Right renal cortex interstitium (tissue), 3 donors: Measurements from ENCODE around the gene GRAMD1A. TPM values are rescaled to one million over a fixed set of nuclear protein-coding genes. Genes with fewer than 3 reads are reported as not detected.

Experiments
- DNase-seq, 3 donors: peaks; one replicate each; pipeline ENCODE4 v3.0.0-alpha.2; 2013; ENCODE audit warnings: low read depth in 3 of 3, low spot score in 2 of 3
- polyA plus RNA-seq, 3 donors: library from polyadenylated mRNA; unstranded; fragments of 120-200 nt; gene quantifications; one replicate each; pipeline ENCODE4 v1.2.1, GENCODE V29; 2013; ENCODE audit not compliant: insufficient read length in 3 of 3

The GRAMD1A gene
- polyA plus RNA-seq, 3 donors, result 38.3 to 51.2 (median 46.1) TPM

DNA sequence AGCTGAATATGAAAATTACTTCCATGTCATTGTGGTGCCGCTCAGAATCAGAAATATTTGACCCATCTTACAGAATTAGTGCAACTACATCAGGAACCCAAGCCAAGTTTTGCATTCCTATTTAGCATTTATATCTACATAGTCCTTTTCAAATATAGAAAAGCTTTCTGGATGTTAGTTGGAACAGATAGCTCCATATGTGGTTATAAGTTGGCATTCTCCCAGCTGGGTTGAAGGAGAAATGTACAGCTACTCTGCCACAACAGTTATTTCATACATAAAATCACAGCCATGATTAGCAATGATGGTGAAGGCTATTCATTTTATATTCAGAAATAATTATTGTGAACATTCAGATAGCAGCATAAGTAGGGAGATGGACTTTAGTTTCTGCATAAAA is 69.6 kb downstream of the GRAMD1A start:
- DNase-seq, result no peak

DNA sequence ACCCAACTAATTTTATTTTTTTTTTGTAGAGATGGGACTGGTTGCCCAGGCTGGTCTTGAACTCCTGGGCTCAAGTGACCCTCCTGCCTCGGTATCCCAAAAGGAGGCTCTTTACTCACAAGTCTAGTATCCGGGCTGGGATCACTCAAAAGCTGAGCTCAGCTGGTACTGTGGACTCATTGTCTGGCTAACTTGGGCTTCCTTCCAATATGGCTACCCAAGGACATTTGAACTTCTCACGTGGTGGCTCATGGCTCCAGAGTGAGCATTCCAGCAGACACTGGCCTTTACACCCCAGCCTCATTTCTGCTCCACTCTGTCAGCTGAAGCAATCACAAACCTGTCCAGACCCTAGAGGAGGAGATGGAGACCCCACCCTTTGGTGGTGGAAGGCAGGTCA is 70.3 kb downstream of the GRAMD1A start:
- DNase-seq, result no peak

DNA sequence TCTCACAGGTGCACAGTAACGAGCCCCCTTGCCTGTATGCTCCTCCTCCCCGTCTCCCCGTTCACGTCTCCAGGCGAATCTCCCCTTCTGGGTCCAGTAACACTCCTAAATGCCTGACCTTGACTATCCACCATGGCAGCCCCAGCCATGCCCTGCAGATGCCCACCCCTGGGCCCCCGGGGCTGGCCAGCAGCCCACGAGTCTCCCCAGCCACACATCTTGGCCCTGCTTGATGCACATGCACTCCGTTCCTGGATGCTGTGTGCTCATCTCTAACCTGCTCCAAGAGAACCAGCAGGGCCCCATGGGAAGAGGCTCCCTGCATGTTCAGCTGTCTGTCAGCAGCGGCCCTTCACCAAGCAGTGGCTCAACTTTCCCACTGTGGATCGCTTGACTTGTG is 73.4 kb downstream of the GRAMD1A start:
- no peak for DNase-seq

DNA sequence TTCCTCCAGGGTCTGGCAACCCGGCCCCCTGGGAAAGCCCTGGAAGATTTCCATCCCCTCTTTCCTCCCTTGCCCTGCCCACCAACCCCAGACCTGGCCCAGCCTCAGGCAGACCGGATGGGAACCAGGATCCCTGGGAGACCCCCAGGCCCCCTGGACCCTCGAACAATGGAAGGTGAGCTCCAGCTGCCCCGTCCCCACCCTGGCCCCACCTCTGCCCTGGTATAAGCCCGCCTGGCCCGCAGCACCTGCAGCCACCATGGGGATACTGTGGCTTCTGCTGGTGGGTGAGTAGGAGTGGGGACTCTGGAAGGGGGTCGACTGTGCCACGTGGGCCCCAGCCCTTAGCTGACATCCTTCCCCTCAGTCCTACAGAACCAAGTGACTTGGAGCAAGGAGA is 73.8 kb downstream of the GRAMD1A start:
- no peak for DNase-seq

- DNase-seq, result no peak
Observed at GRCh38 chr19:35074426-35075201, 74.5 kb downstream of the GRAMD1A start.

- no peak for DNase-seq
Observed at GRCh38 chr19:35075202-35076025, 75.3 kb downstream of the GRAMD1A start.

GRCh38 chr19:35076026-35076370 is 75.9 kb downstream of the GRAMD1A start:
- no peak for DNase-seq

Other genes with a start within 250 kb of the GRAMD1A start
- gene ZNF599, start 227.1 kb upstream of the GRAMD1A start, polyA plus RNA-seq, result 10 to 100 TPM; 11.9 to 13.5 (median 13.2) TPM
- 1 to 10 TPM; 7.0 to 8.5 (median 7.8) TPM for gene ZNF30, start 73.4 kb upstream of the GRAMD1A start, polyA plus RNA-seq
- 1 to 10 TPM; 6.9 to 7.9 (median 7.0) TPM for gene ZNF792, start 36.1 kb upstream of the GRAMD1A start, polyA plus RNA-seq
- under 1 TPM; 0.55 to 0.92 (median 0.64) TPM for gene SCN1B, start 30.1 kb downstream of the GRAMD1A start, polyA plus RNA-seq
- 100 to 1,000 TPM in 1 of 3 donors, 10 to 100 TPM in 2; 78.8 to 102 (median 83.3) TPM for gene HPN, start 41.4 kb downstream of the GRAMD1A start, polyA plus RNA-seq
- gene FXYD3, start 115.5 kb downstream of the GRAMD1A start, polyA plus RNA-seq, result 10 to 100 TPM in 2 of 3 donors, 1 to 10 TPM in 1; 7.0 to 26.7 (median 15.4) TPM
- 1 to 10 TPM; 2.2 to 3.0 (median 2.3) TPM for gene LGI4, start 134.7 kb downstream of the GRAMD1A start, polyA plus RNA-seq
- 10 to 100 TPM; 16.1 to 22.5 (median 20.2) TPM for gene FXYD1, start 138.5 kb downstream of the GRAMD1A start, polyA plus RNA-seq
- gene FXYD7, start 142.9 kb downstream of the GRAMD1A start, polyA plus RNA-seq, result 1 to 10 TPM in 1 of 3 donors, under 1 TPM in 2; 0.50 to 1.0 (median 0.57) TPM
- 10 to 100 TPM; 19.1 to 36.7 (median 25.5) TPM for gene FXYD5, start 154.4 kb downstream of the GRAMD1A start, polyA plus RNA-seq
- not detected for gene FAM187B, start 228.4 kb downstream of the GRAMD1A start, polyA plus RNA-seq
- gene LSR, start 248.7 kb downstream of the GRAMD1A start, polyA plus RNA-seq, result 10 to 100 TPM; 38.5 to 52.0 (median 51.5) TPM